Measurements from ENCODE around the gene SMIM12.

Gene SMIM12, protein sequence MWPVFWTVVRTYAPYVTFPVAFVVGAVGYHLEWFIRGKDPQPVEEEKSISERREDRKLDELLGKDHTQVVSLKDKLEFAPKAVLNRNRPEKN

GRCh38 chr1:34859446-34860200 is at the start of gene SMIM12:
SMIM12 (minus strand) TSS chr1:34859749; CDS start chr1:34855977, 3,772 bp downstream.
- DNase-seq, result peak; percentile 92

- no peak for DNase-seq
Observed at GRCh38 chr1:34908369-34908768, 48.8 kb upstream of the SMIM12 start.

DNA sequence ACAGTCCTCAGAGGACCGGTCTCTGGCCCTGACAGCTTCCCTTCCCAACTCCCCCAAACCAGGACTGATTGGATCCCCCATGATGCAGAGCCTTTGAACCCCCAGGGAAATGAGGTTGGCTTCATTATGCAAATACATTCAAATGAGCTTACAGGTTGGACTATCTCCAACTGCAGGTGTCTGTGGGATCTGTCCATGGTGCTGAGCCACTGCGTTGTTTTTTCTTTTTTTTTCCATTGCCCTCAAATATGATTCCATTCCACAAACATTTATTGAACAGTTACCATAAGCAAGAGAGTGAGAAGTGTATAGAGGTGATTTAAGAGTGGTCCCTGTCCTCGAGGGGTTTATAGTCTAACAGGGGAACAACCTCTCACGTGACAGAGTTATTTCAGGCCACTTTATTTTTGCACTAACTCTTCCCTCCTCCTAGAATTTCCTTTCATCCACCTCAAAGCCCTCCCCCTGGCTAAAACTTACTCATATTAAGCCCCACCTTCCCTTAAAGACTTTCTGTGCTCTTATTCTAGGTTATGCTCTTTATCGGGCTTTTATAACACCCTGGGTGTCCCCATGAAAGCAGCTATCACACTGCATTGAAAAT is 48.0 kb upstream of the SMIM12 start:
- no peak for DNase-seq

DNA sequence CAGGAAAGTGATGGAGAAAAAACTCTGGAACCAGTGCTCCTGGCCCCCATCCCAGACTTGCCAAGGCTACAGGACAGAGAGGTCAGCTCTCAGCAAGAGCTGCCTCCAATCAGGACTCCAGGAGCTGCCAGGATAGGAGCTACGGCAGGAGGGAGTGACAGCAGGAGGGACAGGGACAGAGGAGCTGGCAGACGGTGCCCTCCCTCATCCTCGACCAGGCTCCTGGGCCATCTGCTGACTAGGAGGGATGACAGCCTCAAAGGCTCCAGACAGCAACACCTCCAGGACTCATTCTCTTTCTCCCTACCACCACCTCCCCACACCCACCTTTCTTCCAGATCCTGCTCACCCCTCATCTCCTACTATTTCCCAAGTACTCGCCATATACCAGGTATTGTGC is 47.2 kb upstream of the SMIM12 start:
- no peak for DNase-seq

DNA sequence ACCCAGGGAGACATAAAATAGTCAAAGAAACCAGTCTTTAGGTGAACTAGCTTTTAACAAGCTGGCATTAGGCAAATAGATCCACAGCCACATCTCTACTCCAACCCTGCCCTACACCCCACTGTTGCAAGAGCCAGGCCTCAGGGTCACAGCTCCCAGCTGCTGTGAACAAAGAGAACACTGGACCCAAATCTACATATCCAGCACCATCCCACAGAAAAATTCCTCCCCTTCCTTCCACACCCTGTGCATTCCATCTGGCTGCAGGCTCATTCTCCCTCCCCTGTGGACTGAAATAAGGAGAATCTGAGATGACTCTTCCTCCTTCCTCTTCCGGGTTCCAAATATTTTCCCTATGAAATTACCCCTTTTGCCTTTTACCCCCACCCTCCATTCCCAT is 46.7 kb upstream of the SMIM12 start:
- no peak for DNase-seq

DNA sequence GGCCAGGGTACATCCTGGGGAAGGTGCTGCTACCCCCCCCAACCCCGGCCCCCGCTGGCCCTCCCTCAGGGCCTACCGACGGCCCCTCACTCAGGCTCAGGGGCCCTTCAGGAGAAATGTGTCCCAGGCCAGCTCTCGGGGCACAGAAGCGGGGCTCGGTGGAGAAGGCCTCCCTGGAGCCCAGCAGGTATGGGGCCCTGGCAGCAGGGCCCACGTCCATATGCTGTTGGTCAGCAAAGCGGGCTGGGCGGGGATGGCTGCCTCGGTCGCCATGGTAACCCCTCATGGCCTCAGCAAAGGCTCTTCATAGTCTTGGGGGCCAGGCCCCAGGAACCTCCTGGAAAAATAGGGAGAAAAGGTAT is 45.5 kb upstream of the SMIM12 start:
- DNase-seq, result no peak

GRCh38 chr1:34904236-34905097 is 44.9 kb upstream of the SMIM12 start:
- no peak for DNase-seq

DNA sequence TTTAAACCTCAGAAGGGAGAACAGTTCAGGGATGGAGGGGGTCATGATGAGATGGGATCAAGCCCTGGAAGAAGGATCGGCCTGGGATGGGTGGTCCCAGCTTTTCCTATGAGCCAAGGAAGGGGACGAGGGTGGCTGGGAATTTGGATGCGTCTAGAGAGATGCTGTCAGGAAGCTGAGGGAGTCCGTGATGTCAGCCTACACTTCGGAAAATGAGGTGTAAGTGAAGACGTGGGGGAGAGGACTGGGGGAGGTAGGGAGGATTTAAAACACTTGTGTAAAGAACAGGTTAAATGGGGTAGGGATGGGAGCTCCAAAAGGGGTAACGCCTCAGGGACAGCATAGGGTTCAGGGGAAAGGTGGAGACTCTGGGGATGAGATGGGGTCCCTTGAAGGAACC is 42.4 kb upstream of the SMIM12 start:
- no peak for DNase-seq

DNA sequence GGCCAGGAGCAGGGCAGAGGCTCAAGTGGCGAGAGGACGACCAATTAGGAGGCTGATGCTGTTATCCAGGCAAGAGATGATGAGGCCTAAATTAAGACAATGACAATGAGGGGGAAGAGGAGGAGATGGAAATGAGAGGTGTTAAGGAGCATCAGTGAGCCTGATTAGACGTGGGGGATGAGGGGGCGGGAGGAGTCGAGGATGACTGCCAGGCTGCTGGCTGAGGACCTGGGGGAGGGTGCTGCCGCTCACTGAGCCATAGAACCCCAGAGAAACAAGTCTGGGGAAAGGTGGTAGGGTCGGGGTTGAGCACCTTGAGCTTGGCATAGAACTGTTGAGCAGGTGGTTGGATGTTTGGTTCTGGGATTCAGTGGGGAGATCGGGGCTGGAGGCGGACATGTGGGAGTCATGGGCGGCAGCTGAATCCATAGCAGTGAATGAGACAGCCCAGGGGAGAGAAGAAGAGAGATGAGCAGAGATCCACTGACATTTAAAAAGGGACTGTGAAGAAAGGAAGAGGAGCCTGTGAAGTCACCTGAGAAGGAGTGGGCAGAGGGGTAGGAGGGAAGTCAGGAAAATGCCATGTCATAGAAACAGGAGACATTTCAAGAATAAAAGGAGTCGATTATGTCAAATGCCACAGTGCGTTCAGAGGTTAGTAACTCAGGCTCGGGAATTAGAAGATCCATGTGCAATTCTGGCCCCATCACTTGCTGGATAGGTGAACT is 41.4 kb upstream of the SMIM12 start:
- DNase-seq, result no peak

DNA sequence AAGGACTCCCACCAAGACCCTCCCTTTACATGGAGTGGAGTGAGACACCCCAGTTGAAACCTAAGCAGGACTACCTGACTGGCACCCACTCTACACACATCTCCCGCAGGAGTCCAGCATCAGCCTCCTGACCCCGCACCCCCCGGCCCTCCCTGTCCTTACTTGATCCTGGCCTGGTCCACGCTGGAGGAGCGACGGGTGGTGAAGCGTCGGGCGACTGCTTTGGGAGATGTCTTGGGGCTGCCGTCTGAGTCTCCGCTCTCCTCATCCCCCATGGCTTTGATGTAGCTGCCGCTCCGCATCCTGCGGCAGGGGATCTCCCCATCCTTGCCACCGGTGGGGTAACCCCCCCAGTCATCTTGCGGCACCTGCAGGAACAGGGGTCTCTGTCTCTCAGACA is 40.4 kb upstream of the SMIM12 start:
- DNase-seq, result no peak

- no peak for DNase-seq
Observed at GRCh38 chr1:34899471-34899870, 39.9 kb upstream of the SMIM12 start.

DNA sequence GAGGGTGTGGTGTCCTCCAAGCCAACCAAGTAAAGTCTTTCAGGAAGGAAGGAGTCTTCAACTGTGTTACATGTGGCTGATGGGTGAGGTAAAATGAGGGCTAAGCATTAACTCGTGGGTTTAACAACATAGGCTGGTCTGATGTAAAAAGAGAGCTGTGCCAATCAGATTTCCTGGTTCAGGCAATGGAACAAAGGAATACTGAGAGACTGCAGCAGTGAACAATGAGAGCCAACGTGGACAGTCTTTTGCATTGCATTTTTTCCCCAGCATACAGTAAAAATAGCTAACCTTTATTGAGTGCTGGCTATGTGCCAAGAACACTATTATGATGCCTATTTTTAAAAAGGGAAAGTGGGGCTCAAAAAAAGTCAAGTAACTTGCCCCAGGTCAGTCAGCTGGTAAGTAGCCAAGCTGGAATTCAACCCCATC is 38.8 kb upstream of the SMIM12 start:
- DNase-seq, result peak; percentile 3

DNA sequence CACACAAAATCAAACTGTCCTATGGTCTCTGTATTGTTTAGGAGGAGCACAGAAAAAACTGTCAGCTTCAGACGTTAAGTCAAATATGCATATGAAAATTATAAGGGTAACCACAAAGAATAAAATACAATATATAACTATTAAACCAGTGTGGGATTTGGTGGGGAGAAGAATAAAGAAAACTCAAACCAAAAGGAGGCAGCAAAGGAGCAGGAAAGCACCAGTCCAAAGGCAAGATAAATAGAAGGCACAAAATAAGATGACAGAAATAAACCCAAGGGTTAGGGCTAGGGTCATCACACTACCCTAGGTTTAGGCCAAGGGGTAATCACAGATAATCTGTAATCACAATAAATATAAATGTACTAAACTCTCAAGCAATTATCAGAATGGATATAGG is 37.1 kb upstream of the SMIM12 start:
- DNase-seq, result no peak

DNA sequence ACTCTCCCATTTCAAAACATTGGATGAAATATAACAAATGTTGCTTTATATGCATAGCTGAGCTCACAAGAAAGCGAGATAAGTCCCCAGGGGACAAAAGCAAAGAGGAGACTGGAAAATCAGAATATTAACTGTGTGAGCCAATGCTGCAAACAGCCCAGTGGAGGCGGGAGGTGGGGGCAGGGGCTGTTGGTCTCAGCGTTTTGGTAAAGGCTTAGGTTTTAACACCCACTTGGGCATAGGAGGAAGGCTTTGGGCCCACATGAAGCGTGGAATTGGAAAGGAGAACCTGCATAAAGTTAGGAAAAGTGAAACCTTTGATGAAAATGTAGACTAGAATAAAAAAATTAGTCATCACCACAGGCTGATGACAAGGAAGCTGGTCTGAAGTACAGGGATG is 30.2 kb upstream of the SMIM12 start:
- no peak for DNase-seq

DNA sequence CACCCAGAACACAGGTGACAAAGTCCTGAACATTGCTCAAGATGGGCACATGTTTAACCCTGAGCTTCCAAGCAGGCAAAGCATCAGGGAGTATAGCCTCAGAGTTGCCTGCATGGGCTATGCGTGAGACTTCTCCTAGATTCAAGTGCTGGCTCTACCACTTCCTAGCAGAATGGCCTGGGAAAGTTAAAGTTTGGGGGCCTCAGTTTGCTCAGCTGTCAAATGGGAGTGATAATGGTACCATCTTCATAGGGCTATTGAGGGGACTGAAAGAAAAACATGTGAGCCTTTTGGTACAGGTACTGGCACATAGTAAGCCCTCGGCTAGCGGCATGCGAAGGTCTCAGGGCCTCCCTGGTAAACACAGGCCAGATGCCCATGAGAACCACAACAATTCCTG is 28.0 kb upstream of the SMIM12 start:
- DNase-seq, result no peak

DNA sequence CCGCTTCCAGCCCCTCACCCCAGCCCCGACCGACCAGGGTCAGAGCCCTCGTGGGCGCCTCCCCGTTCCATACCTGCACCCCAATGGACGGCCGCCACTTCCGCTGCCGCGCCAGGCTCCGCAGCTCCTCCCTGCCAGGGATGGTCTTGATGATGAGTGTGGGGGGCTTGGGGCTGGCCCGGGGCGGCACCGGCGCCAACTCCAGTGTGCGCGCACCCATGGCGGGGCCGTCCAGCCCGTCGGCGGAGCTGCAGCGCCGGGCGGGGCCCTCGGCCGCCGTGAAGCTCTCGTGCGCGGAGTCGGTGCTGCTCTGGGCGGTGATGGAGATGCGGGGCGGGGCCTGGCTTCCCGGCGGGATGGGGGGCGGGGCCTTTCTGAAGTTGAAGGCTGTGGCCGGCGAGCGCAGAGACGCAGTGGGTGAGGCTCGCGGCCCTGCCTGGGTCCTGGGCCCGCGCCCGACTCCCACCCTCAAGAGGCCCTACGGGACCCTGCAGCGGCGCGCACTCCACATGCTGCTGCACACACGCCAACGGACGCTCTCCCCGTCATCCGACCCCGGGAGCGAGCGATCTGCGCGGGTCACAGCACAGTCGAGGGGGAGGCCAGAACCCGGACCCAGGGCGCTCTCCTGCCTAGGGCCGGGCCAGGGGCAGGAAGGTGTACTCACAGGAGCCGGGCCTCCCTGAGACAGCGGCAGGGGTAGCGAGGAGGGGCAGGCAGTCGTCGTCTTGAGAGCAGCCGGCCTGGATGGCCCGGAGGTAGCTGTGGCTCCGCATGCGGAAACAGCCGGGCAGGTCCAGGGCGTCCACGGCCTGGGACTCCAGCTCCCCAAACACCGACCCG is 26.1 kb upstream of the SMIM12 start:
- DNase-seq, result no peak

DNA sequence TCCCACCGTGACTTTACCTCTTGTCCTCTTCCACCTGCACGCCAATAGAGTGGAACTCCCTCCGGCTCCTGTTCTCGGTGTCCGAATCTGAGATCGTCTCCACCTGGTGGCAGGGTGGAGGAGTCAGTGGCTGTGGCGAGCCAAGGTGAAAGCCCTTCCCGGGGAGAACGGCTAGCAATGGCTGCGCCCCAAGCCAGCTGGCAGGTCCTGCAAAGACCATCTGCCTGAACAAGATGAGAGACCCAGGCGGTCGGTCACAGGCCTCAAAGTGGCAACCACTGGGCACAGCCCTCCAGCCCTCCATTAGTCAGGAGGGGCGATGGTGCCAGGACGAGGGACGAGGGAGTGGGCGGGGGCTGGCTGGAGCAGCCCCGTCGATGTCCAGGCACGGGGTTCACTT is 25.4 kb upstream of the SMIM12 start:
- DNase-seq, result no peak

GRCh38 chr1:34884536-34884935 is 25.0 kb upstream of the SMIM12 start:
- DNase-seq, result no peak

DNA sequence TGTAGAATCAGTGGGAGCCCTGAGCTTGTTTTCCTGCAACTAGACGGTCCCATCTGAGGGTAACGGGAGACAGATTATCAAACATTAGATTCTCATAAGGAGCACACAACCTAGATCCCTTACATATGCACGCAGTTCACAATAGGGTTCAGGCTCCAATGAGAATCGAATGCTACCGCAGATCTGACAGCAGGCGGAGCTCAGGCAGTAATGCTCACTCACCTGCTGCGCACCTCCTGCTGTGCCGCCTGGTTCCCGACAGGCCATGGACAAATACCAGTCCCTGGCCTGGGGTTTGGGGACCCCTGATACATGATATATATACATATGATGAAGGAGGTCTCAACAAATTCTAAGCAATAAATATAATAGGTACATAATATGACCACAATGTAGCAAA is 19.7 kb upstream of the SMIM12 start:
- DNase-seq, result no peak

- DNase-seq, result no peak
Observed at GRCh38 chr1:34876406-34876805, 16.9 kb upstream of the SMIM12 start.

DNA sequence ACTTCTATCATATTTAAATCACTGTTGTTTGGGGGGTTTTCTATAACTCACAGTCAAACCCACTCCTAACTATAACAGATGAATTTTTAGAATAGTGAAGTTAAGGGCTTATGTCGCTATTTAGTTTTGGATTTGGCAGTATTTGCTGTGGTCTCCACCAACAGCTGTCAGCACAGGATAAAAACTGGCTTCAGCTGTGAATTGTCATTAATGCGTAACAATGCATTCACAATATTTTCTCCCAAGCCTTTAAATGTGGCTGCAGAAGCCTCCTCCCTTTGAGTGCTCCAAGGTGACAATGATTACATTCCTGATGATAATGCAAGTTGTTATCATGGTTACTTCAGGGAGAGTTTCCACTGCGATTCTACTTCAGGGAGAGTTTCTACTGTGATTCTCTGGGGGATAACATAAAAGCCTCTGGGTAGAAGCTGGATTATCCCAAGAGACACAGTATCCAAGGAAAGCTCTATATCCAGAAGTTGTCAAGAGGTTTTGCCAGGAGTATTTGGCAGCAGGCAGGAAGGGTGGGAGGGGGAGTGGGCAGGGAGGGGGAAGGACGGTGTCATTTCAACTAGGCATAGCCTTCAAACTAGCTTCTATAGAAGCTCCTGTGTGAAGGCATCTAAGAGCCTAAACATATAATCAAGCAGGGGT is 14.9 kb upstream of the SMIM12 start:
- no peak for DNase-seq

DNA sequence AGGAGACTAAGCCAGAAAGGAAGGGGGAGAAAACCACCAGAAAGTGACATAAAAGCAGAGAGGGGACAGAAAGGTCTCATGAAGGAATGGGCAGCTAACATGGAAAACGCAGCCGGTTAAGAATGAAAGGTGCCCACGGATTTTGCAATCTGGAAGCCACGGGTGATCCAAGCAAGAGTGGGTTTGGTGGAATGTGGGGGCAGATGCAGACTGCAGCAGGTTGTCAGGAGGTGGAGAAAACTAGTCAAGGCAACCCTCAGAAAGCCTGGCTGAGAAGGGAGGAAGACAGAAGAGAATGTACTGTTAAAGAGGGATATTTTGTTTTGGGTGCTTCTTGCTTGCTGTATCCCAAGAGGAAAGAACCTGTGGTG is 12.6 kb upstream of the SMIM12 start:
- DNase-seq, result no peak

Measured in NCI-H345 (cell line).